ENCODE measurements around the gene ZNF343.

- TF ChIP-seq CTCF (IDR thresholded peaks at IDR 0.05) (no peak), CBX2 (IDR thresholded peaks at IDR 0.05; ENCODE audit: borderline replicate concordance, low read depth) (no peak), NPAS2 (CRISPR knock-in tag; IDR thresholded peaks at IDR 0.05; ENCODE audit: borderline replicate concordance) (no peak)
These were observed 38.7 kb downstream of the ZNF343 start for GRCh38 chr20:2469991-2470422.

Measured in A549 (cell line).